ENCODE measurements around the gene PDE4D. TPM values are rescaled to one million over a fixed set of nuclear protein-coding genes. Genes with fewer than 3 reads are reported as not detected.
"Not testable (repeated sequence)": the region's sequence is repeated elsewhere in the genome, so short reads cannot be mapped to it uniquely, and the experiment has no call there.

Gene PDE4D
- total RNA-seq, 1 donor from 2014 or later = 6.8 TPM

GRCh38 chr5:59763541-59763940, 130.0 kb downstream of the PDE4D start:
- no peaks in the 10 kb centered on the region for H3K27me3 ChIP-seq (ENCODE audit: control insufficient read depth, insufficient read depth, low read length)
- no peak for TF ChIP-seq CTCF (IDR thresholded peaks at IDR 0.05; ENCODE audit: insufficient read depth, low read length, severe bottlenecking)
- no peak for FAIRE-seq
- H3K36me3 ChIP-seq (ENCODE audit: control insufficient read depth, insufficient read depth, low read length) = no peaks in the 10 kb centered on the region
- peak; percentile 44 for DNase-seq (ENCODE audit: low read depth)
- H3K4me3 ChIP-seq (ENCODE audit: low read depth, low read length) = no peak overlapping the region

DNA sequence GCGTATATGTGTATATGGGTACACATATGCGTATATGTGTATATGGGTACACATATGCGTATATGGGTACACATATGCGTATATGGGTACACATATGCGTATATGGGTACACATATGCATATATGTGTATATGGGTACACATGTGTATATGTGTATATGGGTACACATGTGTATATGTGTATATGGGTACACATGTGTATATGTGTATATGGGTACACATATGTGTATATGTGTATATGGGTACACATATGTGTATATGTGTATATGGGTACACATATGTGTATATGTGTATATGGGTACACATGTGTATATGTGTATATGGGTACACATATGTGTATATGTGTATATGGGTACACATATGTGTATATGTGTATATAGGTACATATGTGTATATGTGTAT, 131.3 kb downstream of the PDE4D start:
- FAIRE-seq; DNase-seq (ENCODE audit: low read depth); H3K36me3 ChIP-seq (ENCODE audit: control insufficient read depth, insufficient read depth, low read length); H3K27me3 ChIP-seq (ENCODE audit: control insufficient read depth, insufficient read depth, low read length); H3K4me3 ChIP-seq (ENCODE audit: low read depth, low read length): not testable (repeated sequence)

DNA sequence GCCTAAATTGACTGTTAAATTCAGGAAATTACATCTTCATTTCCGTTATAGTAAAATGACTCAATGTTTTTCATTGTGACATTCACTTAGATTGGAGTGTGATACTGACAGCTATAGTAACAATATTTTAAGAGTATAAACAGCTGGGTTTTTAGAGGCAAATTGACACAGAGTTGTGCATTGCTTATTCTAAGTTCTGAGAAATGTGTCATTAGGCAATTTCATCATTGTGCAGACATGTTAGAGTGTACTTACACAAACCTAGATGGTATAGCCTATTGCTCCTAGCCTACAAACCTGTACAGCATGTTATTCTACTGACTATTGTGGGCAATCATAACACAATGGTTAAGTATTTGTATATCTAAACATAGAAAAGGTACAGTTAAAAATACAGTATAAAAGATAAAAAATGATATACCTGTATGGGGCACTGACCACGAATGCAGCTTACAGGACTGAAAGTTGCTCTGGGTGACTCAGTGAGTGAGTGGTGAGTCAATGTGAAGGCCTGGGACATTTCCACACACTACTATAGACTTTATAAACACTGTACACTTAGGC, 132.7 kb downstream of the PDE4D start:
- FAIRE-seq = no peak
- no peak overlapping the region for H3K4me3 ChIP-seq (ENCODE audit: low read depth, low read length)

DNA sequence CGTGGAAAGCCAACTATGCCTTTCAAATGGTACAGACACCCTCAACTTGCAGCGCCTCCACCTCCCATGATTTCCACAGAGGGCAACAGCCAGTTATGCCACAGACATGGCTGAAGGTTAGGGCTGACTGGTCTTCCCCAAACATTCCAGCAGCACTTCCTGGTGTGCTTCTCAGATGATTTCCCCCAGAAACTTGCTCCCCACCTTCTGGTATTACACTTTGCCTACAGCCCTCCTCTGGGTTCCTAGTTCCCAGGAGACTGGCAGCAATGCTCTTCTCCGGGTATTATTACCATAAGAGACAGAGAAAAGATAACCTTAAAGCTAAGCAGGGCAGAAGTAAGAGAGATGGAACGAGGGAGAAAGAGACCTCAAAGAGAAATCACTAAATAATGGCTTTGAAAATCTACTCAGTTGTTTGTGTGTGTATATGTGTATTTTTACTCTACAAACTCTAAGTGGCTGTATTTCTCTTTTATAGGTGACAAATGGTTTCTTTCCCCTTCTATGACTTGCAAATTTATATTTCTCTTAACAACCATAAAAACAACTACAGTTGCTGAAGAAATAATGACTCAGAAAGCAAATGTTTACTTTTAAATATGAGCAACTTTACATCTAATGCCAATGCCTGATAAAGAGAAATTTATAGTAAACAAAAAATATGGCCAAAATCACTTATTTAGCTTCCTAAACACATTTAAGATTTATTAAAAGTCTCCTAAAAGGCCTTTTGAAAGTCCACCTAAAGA, 133.8 kb downstream of the PDE4D start:
- no peak for FAIRE-seq
- TF ChIP-seq CTCF (IDR thresholded peaks at IDR 0.05; ENCODE audit: insufficient read depth, low read length, severe bottlenecking) = no peak

More for the DNA sequence above, 132.7 kb downstream of the PDE4D start:
- peak; percentile 91 for DNase-seq (ENCODE audit: low read depth)
- no peak for TF ChIP-seq CTCF (IDR thresholded peaks at IDR 0.05; ENCODE audit: insufficient read depth, low read length, severe bottlenecking)
- Histone ChIP-seq H3K36me3 (ENCODE audit: control insufficient read depth, insufficient read depth, low read length) (no peaks in the 10 kb centered on the region), H3K27me3 (ENCODE audit: control insufficient read depth, insufficient read depth, low read length) (no peaks in the 10 kb centered on the region)

GRCh38 chr5:59758566-59758965, 135.0 kb downstream of the PDE4D start:
- DNase-seq (ENCODE audit: low read depth) = peak; percentile 98
- no peak for FAIRE-seq
- no peak overlapping the region for H3K4me3 ChIP-seq (ENCODE audit: low read depth, low read length)
- no peaks in the 10 kb centered on the region for H3K36me3 ChIP-seq (ENCODE audit: control insufficient read depth, insufficient read depth, low read length)
- no peak for TF ChIP-seq CTCF (IDR thresholded peaks at IDR 0.05; ENCODE audit: insufficient read depth, low read length, severe bottlenecking)
- H3K27me3 ChIP-seq (ENCODE audit: control insufficient read depth, insufficient read depth, low read length) = no peaks in the 10 kb centered on the region

More for the DNA sequence above, 133.8 kb downstream of the PDE4D start:
- no peak overlapping the region for H3K4me3 ChIP-seq (ENCODE audit: low read depth, low read length)
- peak; percentile 90 for DNase-seq (ENCODE audit: low read depth)
- no peaks in the 10 kb centered on the region for H3K36me3 ChIP-seq (ENCODE audit: control insufficient read depth, insufficient read depth, low read length)
- no peaks in the 10 kb centered on the region for H3K27me3 ChIP-seq (ENCODE audit: control insufficient read depth, insufficient read depth, low read length)

GRCh38 chr5:59757442-59757841, 136.1 kb downstream of the PDE4D start:
- no peaks in the 10 kb centered on the region for H3K27me3 ChIP-seq (ENCODE audit: control insufficient read depth, insufficient read depth, low read length)
- DNase-seq (ENCODE audit: low read depth) (peak; percentile 75), FAIRE-seq (no peak)
- H3K36me3 ChIP-seq (ENCODE audit: control insufficient read depth, insufficient read depth, low read length) = no peaks in the 10 kb centered on the region
- no peak for TF ChIP-seq CTCF (IDR thresholded peaks at IDR 0.05; ENCODE audit: insufficient read depth, low read length, severe bottlenecking)
- no peak overlapping the region for H3K4me3 ChIP-seq (ENCODE audit: low read depth, low read length)

All from bronchial epithelial cell (primary cell).